Medulla oblongata (tissue), 1 donor: ENCODE measurements around the gene TWIST1.

ENCODE experiments used
- DNase-seq: peaks from one replicate; pipeline ENCODE4 v3.0.0-alpha.2; 2015; ENCODE audit errors: extremely low spot score

Gene TWIST1

DNA sequence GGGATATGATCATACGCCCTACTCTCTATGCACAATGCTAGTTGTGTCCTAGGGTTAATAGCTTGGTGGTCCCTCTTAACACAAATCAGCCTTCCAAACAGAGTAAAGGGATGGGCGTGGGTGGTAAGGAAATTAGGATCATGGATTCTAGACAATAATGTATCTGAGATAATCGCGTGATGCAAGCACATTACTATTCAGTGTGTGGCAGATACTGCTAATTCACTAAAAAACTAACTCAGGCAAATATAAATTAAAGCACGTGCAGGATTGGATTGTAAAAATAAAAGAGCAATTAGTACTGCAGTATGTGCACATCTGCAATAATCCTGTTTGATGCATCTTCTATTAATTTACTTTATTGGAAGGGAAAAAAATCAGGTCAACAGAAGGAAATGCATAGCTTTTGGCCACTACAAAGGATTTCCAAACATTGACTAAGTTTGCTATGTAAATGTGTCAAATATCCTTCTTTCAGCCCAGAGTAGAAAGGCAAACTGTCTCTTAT is 22.0 kb downstream of the TWIST1 start:
- no peak for DNase-seq

GRCh38 chr7:19094598-19095352 is 22.7 kb downstream of the TWIST1 start:
- DNase-seq, result no peak

GRCh38 chr7:19094138-19094537 is 23.3 kb downstream of the TWIST1 start:
- no peak for DNase-seq

GRCh38 chr7:19091550-19092200 is 25.8 kb downstream of the TWIST1 start:
- DNase-seq, result no peak

DNA sequence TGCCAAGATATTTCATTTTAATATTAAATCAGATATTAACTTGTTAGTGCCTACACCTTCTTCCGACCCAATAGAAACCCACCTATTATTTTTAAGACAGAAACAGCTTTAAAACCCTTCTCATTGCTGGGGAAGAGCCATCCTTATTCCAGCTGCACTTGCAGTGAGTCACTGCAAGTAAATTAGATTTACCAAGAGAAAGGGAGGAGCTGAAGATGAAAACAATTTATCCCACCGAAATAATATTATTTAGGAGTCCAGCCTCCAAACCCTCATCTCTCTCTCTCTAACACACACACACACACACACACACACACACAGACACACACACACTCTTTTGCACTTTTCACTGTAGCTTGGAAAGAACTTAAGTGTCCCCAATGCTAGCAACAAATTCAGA is 26.9 kb downstream of the TWIST1 start:
- no peak for DNase-seq

DNA sequence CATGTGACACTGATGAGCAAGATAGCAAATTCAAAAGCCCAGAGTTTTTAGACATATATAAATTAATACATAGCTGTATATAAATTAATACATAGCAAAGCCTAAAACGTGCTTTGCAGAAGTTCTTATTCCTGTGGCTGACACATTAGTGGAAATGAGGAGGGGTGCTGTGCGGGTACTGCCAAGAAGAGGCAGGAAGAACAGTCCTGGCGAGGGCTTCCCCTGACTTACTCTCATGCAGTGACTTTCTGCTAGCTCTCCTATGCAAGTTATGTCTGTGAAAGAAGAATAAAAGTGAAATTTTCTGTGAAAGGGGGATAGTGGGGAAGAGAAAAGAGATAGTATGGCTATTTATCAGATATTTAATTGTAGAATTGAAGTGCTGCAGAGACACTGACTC is 27.6 kb downstream of the TWIST1 start:
- DNase-seq, result no peak

DNA sequence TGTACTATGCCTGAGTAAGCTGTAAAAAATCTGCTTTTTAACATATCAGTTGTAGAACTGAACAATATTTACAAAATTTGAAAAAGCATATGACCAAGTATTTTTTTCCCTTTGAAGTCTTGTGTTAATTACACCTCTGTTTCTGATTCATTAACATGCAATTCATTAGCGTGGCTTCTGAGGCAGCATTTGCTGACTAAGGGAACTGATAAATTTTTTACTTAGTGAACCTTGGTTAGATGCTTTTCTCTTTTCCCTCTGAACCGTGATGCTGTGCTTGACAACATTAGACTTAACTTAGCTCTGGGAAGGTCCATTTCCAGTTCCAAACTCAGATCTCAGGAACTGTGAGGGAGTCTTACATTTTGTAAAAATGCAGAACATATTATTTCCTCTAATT is 28.1 kb downstream of the TWIST1 start:
- no peak for DNase-seq

DNA sequence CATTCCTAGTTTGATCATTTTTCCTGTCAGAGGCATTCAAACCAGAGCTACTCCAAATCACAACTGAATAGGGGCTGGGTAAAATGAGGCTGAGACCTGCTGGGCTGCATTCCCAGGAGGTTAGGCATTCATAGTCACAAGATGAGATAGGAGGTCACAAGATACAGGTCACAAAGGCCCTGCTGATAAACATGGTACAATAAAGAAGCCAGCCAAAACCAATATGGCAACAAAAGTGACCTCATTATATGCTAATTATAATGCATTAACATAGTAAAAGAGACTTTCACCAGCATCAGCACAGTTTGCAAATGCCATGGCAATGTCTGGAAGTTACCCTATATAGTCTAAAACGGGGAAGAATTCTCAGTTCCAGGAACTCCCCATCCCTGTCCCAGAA is 37.3 kb downstream of the TWIST1 start:
- DNase-seq, result no peak

- DNase-seq, result no peak
Measured at GRCh38 chr7:19079066-19079465, 38.4 kb downstream of the TWIST1 start.

- DNase-seq, result no peak
Measured at GRCh38 chr7:19069842-19070241, 47.6 kb downstream of the TWIST1 start.

DNA sequence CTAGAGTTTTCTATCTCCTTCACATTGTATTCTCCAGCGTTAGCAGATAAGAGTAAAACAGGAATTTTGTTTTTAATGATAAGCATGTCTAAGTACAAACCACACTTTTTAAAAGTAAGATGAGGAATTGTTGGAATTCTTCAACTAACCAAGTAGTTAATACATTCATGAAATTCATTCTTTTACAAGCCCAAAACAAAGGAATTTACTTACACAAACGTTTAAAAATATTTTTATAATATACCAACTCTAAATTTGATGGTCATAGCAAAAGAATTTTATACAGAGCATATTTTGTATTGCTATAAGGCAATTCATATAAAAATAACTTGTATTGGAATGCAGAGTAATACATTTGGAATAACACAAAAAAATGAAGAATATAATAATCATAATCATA is 51.3 kb downstream of the TWIST1 start:
- no peak for DNase-seq
